Aorta (tissue), 5 donors: ENCODE measurements around the gene PLB1. TPM values are rescaled to one million over a fixed set of nuclear protein-coding genes. Genes with fewer than 3 reads are reported as not detected.
A peak's percentile ranks its signal among the peaks of the same experiment; 100 is the strongest.

Source experiments
- ATAC-seq: fragments of 200-7000 bp; cut with Tn5 transposase; one replicate; pipeline ENCODE4 v1.9.1; 2022; ENCODE audit warnings: moderate library complexity; ENCODE audit not compliant: low FRiP score
- DNase-seq, 2 donors: peaks; one replicate each; pipeline ENCODE4 v3.0.0-alpha.2; 2020
- H3K27ac ChIP-seq, 2 donors: one replicate each; pipeline ENCODE4 v1.5.1; 2013; ENCODE audit warnings: low read length in 2 of 2, mild to moderate bottlenecking in 2 of 2, moderate library complexity in 2 of 2, control low read depth in 1 of 2, inconsistent platforms in 1 of 2, low read depth in 1 of 2
- H3K27me3 ChIP-seq, 2 donors: one replicate each; pipeline ENCODE4 v1.6.1; 2013; ENCODE audit warnings: control low read depth in 1 of 2, low read length in 1 of 2, mild to moderate bottlenecking in 1 of 2, moderate library complexity in 1 of 2; ENCODE audit not compliant: insufficient read depth in 2 of 2, control insufficient read depth in 1 of 2
- H3K36me3 ChIP-seq, 2 donors: one replicate each; pipeline ENCODE4 v1.6.1; 2013; ENCODE audit warnings: control low read depth in 1 of 2, low read length in 1 of 2, mild to moderate bottlenecking in 1 of 2; ENCODE audit not compliant: insufficient read depth in 2 of 2, control insufficient read depth in 1 of 2
- H3K4me1 ChIP-seq, 2 donors: one replicate each; pipeline ENCODE4 v1.6.1; 2013; ENCODE audit warnings: low read length in 2 of 2, control low read depth in 1 of 2, mild to moderate bottlenecking in 1 of 2, moderate library complexity in 1 of 2; ENCODE audit not compliant: insufficient read depth in 2 of 2, control insufficient read depth in 1 of 2
- H3K4me3 ChIP-seq, 2 donors: one replicate each; pipeline ENCODE4 v1.5.1; 2013; ENCODE audit warnings: low read length in 2 of 2, control low read depth in 1 of 2, mild to moderate bottlenecking in 1 of 2
- H3K9me3 ChIP-seq: one replicate; pipeline ENCODE4 v1.6.1; 2013; ENCODE audit warnings: mild to moderate bottlenecking, low read length; ENCODE audit not compliant: control insufficient read depth
- WGBS, 2 donors: extraction: QIAGEN DNeasy Blood & Tissue Kit; methylation state at CpG; one replicate each; pipeline ENCODE4 v1.1.7; 2013; 5-methylcytosine and 5-hydroxymethylcytosine counted together
- intact Hi-C, 2 donors: fragments of 100-400 bp; cut with DNase I; formaldehyde crosslinking; loops; one replicate each; pipeline versions ENCODE4 v1.14.2 to v1.15.0; 2022
- polyA plus RNA-seq, 2 donors: library from polyadenylated mRNA; stranded (reverse); fragments of 200-250 nt; gene quantifications; one replicate each; pipeline ENCODE4 v1.2.3, GENCODE V29; 2013
- total RNA-seq, 2 donors: library from RNA; stranded (reverse); fragmentation: NEBNext Ultra II Directional; extraction: Animal tissue kit (Norgen Biotek cat#: 25700); gene quantifications; one replicate each; pipeline ENCODE4 v1.2.1, GENCODE V29; 2021
- donor health status: healthy with polysubstance abuse.
- donor health status: Bipolar disorder and iron deficiency.
- donor health status: DM: no; HTN: no; CAD: no.
- donor health status: DM: no; HTN: no; CAD: no.
- donor health status: DM: yes; HTN: yes; CAD: no.

The PLB1 gene
- total and polyA plus RNA-seq, 4 donors: 4.9 to 16.3 (median 7.1) TPM

DNA sequence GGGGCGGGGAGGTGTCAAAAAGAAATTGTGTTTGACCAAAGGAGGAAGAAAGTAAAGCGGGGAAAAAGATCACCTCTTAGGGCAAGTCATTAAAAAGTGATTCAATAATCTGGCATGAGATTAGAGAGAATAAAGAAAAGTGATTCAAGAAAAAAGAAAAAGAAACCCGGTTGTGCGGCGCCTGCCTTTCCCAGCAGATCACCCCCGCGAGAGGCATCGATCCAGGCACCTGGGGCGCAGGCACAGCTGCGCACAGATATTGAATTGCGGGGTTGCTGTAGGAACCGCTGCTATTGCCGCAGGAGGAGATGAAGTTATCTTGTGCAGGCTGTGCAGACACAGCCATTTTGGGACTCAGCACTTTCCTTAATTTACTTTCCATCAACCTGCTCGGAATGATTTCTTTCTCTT lies 71.2 kb downstream of the PLB1 start:
- Histone ChIP-seq H3K27ac (no peak overlapping the region), H3K9me3 (no peaks in the 10 kb centered on the region), H3K36me3 (no peaks in the 10 kb centered on the region), H3K4me1 (no peaks in the 10 kb centered on the region), H3K4me3 (peak overlapping the region; percentile 52 to 69), H3K27me3 (no peaks in the 10 kb centered on the region)
- intact Hi-C loops: loop anchor here (2.0 to 5.0 kb wide), 2 partner anchors 188 to 190 kb away; no protein-coding TSS in a partner anchor
- peak; percentile 61 for ATAC-seq
- DNase-seq: no peak
- 1% methylated on average over 14 of the region's 14 CpGs for WGBS, 2 donors

DNA sequence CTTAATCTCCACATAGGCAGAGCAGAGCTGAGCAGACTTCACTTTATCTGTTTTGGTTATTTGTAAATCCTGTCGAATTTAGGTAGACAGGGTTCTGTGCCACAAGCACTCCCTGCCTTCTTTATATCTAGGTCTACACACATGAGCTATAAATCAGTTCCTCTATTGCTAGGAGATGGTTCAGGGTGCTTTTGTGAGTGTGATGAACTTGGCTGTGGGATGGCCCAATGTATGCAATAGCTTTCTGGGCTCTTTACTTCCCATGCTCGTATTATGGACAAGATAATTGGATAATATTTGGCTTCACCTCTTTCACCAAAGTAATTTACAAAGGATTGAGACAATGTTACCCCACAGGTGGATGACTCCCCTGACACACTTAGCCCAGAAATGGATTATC lies 72.2 kb downstream of the PLB1 start:
- intact Hi-C loops: loop anchor here in 1 of 2 donors (5.0 kb wide), 1 partner anchor 189 kb away; no protein-coding TSS in a partner anchor
- Histone ChIP-seq H3K4me3 (no peak overlapping the region), H3K9me3 (no peaks in the 10 kb centered on the region), H3K27me3 (no peaks in the 10 kb centered on the region), H3K36me3 (no peaks in the 10 kb centered on the region), H3K4me1 (no peaks in the 10 kb centered on the region), H3K27ac (no peak overlapping the region)
- DNase-seq (no peak), ATAC-seq (no peak)
- WGBS, 2 donors: 76 to 83% methylated on average over 2 of the region's 2 CpGs

DNA sequence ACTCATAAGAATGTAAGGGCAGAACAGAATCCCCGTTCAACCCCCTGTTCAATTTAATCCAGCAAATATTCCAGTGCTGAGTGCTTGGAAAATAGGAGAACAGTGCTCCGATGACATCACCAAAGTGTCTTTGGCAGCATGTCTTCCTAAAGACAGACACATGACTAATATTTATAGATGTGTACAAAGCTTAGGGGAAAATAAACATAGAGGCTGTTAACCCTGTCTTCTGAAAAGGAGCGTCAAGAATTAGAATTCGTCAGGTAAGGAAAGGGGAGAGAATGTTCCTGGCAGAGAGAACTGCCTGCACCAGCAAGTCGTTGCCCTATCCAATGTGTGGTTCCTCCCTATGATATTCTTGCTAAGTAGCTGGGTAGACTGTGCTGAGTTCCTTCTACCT lies 72.7 kb downstream of the PLB1 start:
- Histone ChIP-seq H3K27me3 (no peaks in the 10 kb centered on the region), H3K4me3 (no peak overlapping the region), H3K4me1 (no peaks in the 10 kb centered on the region), H3K36me3 (no peaks in the 10 kb centered on the region), H3K27ac (no peak overlapping the region), H3K9me3 (no peaks in the 10 kb centered on the region)
- intact Hi-C loops: loop anchor here in 1 of 2 donors (5.0 kb wide), 1 partner anchor 189 kb away; no protein-coding TSS in a partner anchor
- ATAC-seq (no peak), DNase-seq (no peak)
- 11 to 16% methylated on average over 5 of the region's 5 CpGs for WGBS, 2 donors

DNA sequence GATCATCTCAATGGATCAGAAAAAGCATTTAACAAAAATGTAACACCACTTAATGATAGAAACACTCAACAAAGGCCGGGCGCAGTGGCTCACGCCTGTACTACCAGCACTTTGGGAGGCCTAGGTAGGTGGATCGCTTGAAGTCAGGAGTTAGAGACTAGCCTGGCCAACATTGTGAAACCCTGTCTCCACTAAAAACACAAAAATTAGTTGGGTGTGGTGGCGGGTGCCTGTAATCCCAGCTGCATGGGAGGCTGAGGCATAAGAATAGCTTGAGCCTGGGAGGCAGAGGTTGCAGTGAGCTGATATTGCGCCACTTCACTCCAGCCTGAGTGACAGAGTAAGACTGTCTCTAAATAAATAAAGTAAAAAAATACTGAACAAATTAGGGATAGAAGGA lies 74.6 kb downstream of the PLB1 start:
- H3K27me3 ChIP-seq: no peaks in the 10 kb centered on the region
- no peak overlapping the region for H3K27ac ChIP-seq
- ATAC-seq (no peak), DNase-seq (no peak)
- no peaks in the 10 kb centered on the region for H3K36me3 ChIP-seq
- no peaks in the 10 kb centered on the region for H3K4me1 ChIP-seq
- H3K4me3 ChIP-seq: no peak overlapping the region
- 81 to 93% methylated on average over 6 of the region's 6 CpGs for WGBS, 2 donors
- intact Hi-C loops: no loop called here
- H3K9me3 ChIP-seq: no peaks in the 10 kb centered on the region

DNA sequence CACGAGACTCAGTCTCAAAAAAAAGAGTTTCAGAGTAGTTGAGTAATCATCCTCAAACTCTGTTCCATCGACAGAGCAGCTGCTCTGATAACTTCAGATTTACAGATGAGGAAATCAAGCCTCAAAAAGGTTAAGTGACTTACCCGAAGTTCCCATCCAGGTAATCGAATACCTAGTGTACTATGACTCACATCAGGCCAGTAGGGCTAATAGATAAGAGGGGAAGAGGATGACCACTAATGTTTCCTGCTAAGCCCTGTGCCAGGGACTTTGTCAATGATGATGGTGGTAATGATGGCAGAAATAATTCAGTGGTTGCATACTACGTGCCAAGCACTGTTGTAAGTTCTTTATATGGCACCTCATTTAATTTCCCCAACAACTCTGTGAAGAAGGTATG lies 80.9 kb downstream of the PLB1 start:
- WGBS, 2 donors: 93 to 95% methylated on average over 5 of the region's 5 CpGs
- no peak for ATAC-seq
- H3K27ac ChIP-seq: no peak overlapping the region

DNA sequence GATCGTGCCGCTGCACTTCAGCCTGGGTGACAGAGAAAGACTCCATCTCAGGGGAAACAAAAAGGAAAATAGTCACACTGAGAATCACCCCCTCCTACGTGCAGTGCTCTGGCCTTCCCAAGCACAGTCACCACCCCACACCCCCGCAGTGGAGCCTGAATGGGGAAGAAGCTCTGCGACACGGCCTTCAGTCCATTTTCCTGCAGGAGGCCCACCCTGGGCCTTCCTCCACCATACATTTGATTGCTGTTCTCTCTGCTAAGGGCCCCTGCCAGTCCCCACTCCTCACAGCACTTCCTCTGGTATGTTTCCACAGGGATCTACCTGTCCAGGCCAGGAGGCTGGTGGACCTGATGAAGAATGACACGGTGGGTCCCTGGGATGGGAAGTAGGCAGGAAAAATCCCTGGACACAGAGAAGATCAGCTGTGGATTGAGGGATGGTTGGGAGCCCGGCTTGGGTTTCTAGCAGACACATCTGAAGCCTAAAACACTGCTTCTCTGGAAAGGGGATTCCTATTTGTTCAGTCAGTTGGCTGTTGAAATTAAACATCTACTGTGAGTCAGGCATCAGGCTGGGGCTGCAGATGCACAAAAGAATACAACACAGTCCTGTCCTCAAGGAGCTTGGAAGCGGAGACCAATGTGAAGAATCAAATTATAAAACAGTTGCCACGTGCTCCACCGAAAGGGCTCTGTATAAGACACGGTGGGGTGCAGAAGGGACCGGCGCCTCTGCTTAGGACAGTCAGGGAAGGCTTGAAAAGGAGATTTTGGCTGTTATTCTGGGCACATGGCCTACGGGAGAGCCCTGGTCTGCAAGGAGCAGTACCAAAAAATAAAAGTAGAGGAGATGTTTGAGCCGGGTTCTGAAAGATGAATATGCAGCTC lies 82.2 kb downstream of the PLB1 start:
- H3K9me3 ChIP-seq: no peaks in the 10 kb centered on the region
- H3K27me3 ChIP-seq: no peaks in the 10 kb centered on the region
- no peaks in the 10 kb centered on the region for H3K4me1 ChIP-seq
- 90 to 91% methylated on average over 16 of the region's 16 CpGs for WGBS, 2 donors
- no peak overlapping the region for H3K27ac ChIP-seq
- ATAC-seq (no peak), DNase-seq (no peak)
- no peaks in the 10 kb centered on the region for H3K36me3 ChIP-seq
- intact Hi-C loops: no loop called here
- H3K4me3 ChIP-seq: no peak overlapping the region

More for the DNA sequence above, 80.9 kb downstream of the PLB1 start:
- no peaks in the 10 kb centered on the region for H3K4me1 ChIP-seq
- no peak for DNase-seq
- no peaks in the 10 kb centered on the region for H3K9me3 ChIP-seq
- no peak overlapping the region for H3K4me3 ChIP-seq
- intact Hi-C loops: no loop called here
- H3K36me3 ChIP-seq: no peaks in the 10 kb centered on the region
- no peaks in the 10 kb centered on the region for H3K27me3 ChIP-seq

DNA sequence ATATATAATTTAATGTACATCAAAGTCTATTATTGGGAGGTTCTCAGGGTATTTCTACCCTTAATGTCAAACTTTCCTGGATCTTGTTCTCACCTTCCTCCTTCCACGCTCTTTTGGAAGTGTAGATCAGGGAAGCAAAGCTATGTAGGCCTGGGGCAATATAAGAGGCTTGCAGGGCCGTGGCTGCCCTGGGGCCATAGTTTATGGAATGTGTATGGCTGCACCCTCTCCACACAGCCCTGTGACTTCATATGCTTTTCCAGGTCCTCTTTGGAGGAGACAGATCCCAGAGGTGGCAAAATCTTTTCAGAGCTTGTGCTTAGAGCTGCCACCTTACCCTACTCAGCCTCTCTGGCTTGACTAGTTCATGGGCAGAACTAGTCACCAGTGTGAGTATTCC lies 82.9 kb downstream of the PLB1 start:
- WGBS, 2 donors: 94 to 100% methylated on average over 2 of the region's 2 CpGs
- intact Hi-C loops: no loop called here
- DNase-seq (no peak), ATAC-seq (no peak)
- H3K36me3 ChIP-seq: no peaks in the 10 kb centered on the region
- H3K4me3 ChIP-seq: no peak overlapping the region
- no peak overlapping the region for H3K27ac ChIP-seq
- H3K4me1 ChIP-seq: no peaks in the 10 kb centered on the region
- no peaks in the 10 kb centered on the region for H3K27me3 ChIP-seq
- no peaks in the 10 kb centered on the region for H3K9me3 ChIP-seq

DNA sequence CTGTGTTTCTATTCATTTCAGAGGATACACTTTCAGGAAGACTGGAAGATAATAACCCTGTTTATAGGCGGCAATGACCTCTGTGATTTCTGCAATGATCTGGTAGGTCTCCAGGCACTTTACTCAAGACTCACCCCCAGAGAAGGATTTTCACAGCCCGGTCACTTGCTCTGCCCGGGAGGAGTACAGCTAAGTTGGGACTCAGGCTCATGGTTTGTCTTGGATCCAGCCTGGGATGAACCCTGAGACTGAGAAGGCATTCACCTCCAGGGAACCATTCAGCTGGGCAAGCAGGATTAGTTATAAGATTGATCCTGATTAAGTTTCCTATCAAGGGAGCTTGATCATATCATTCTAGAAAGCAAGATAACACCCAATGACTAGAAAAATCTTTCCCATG lies 83.7 kb downstream of the PLB1 start:
- Histone ChIP-seq H3K36me3 (no peaks in the 10 kb centered on the region), H3K27ac (no peak overlapping the region), H3K4me1 (peaks cover 1 to 2% of the 10 kb centered on the region in 2 donors), H3K9me3 (no peaks in the 10 kb centered on the region), H3K4me3 (no peak overlapping the region), H3K27me3 (no peaks in the 10 kb centered on the region)
- 95 to 96% methylated on average over 3 of the region's 3 CpGs for WGBS, 2 donors
- DNase-seq: no peak
- no peak for ATAC-seq
- intact Hi-C loops: no loop called here

DNA sequence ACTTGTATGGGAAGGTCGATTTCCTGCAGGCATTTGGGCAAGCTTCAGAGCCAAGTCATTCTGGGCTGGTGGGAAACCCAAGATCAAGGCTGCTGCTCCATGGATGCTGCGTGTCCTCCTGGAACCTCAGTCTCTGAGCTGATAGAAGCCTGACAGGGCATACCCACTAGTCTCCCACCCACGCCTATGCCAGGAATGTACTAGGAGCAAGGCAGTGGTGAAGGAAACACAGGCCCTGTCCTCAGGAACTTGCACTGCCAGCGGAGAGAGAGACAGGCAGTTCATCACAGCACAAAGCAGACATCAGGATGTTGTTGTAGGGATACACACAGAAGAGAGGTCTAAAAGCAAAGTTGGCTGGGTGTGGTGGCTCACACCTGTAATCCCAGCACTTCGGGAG lies 84.2 kb downstream of the PLB1 start:
- ATAC-seq (no peak), DNase-seq (no peak)
- no peak overlapping the region for H3K4me3 ChIP-seq
- intact Hi-C loops: no loop called here
- peaks cover 1 to 4% of the 10 kb centered on the region in 2 donors for H3K4me1 ChIP-seq
- H3K27me3 ChIP-seq: no peaks in the 10 kb centered on the region
- WGBS, 2 donors: 89 to 92% methylated on average over 5 of the region's 5 CpGs
- H3K27ac ChIP-seq: no peak overlapping the region
- no peaks in the 10 kb centered on the region for H3K36me3 ChIP-seq
- H3K9me3 ChIP-seq: no peaks in the 10 kb centered on the region
